ENCODE data around the gene PHLDB3. TPM values are rescaled to one million over a fixed set of nuclear protein-coding genes. Genes with fewer than 3 reads are reported as not detected.
A peak's percentile ranks its signal among the peaks of the same experiment; 100 is the strongest.

Gene PHLDB3
- total and polyA plus RNA-seq, 7 experiments from 2014 or later, result 4.5 to 98.8 (median 37.8) TPM

DNA sequence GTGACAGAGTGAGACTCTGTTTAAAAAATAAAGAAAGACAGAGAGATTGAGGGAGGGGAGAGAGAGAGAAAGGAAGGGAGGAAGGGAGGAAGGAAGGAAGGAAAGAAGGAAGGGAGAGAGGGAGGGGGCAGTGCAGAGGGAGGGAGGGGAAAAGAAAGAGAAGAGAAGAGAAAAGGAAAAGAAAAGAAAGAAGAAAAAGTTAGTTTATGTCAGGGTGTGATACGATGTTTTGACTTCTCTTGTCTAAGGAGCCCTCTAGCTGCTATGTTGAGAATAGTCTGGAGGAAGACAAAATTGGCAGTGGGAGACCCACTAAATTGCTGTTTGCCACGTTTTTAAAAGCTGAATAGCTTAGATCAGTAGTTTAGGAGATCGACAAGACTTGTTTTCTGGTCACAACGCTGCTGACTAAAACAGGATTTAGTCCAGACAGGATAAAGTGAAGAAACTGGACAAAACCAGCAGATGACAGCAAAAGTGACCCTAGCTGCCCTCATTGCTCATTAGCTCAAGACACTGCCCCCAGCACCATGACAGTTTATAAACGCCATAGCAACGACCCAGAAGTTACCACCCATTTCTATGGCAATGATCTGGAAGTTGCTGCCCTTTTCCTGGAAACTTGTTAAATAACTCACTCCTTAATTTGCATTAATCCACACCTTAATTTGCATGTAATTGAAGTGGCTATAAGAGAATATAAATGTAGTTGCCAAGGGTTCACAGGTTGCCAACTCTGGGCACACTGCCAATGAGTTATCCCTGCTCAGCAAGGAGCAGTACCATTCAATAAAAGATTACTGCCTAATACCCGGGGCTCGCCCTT lies 78.8 kb downstream of the PHLDB3 start:
- Mint-ChIP-seq H3K27me3 (peaks cover 0 to 16% (median 0%) of the 10 kb centered on the region in 5 donors), H3K4me1 (peaks cover 5 to 24% (median 14%) of the 10 kb centered on the region in 7 donors), H3K27ac (peak overlapping the region in 3 of 9 donors; percentile 22 to 51 (median 32)), H3K9me3 (no peaks in the 10 kb centered on the region), H3K36me3 (no peaks in the 10 kb centered on the region), H3K4me3 (peak overlapping the region in 2 of 10 donors; percentile 4 to 34)
- ATAC-seq, result no peak
- no peak overlapping the region for H3K4me3 ChIP-seq (ENCODE audit: low read length)
- H3K4me1 ChIP-seq (ENCODE audit: control insufficient read depth in 2 of 2, insufficient read depth in 2 of 2, low read length in 2 of 2), result no peaks in the 10 kb centered on the region
- no peaks in the 10 kb centered on the region for H3K36me3 ChIP-seq (ENCODE audit: control insufficient read depth in 2 of 3, insufficient read depth in 3 of 3, low read length in 3 of 3)
- CTCF ChIA-PET, result interaction anchor here (0.6 to 1.6 kb wide), 3 partner anchors 21 to 1268 kb away, joined by 3 to 10 read pairs (median 6); no protein-coding TSS in a partner anchor
- no peak overlapping the region for H3K27ac ChIP-seq (ENCODE audit: low read depth, low read length)
- intact Hi-C loops (cut with micrococcal nuclease), result no loop called here
- DNase-seq, result no peak
- no peaks in the 10 kb centered on the region for H3K27me3 ChIP-seq (ENCODE audit: control insufficient read depth in 2 of 2, insufficient read depth in 2 of 2, low read length in 2 of 2)
- POLR2A ChIA-PET, result interaction anchor here (0.6 to 1.2 kb wide), 3 partner anchors 13 to 52 kb away, joined by 3 to 4 read pairs (median 3); no protein-coding TSS in a partner anchor
- H3K9me3 ChIP-seq (ENCODE audit: control insufficient read depth in 2 of 3, low read length in 3 of 3), result no peaks in the 10 kb centered on the region

Other genes with a start within 250 kb of the PHLDB3 start
- under 1 TPM in 1 of 5 experiments, not detected in 4; 0.34 TPM for gene PSG9, start 235.2 kb downstream of the PHLDB3 start, total RNA-seq
- not detected for gene PSG9, start 235.2 kb downstream of the PHLDB3 start, polyA plus RNA-seq
- gene CD177, start 151.1 kb downstream of the PHLDB3 start, total RNA-seq, result not detected
- gene CD177, start 151.1 kb downstream of the PHLDB3 start, polyA plus RNA-seq, result not detected
- 1 to 10 TPM in 1 of 5 experiments, not detected in 4; 1.1 TPM for gene TEX101, start 89.9 kb downstream of the PHLDB3 start, total RNA-seq
- not detected for gene TEX101, start 89.9 kb downstream of the PHLDB3 start, polyA plus RNA-seq
- 10 to 100 TPM in 1 of 5 experiments, 1 to 10 TPM in 4; 1.1 to 30.6 (median 6.1) TPM for gene LYPD3, start 39.1 kb downstream of the PHLDB3 start, total RNA-seq
- 1 to 10 TPM; 6.5 to 9.1 TPM for gene LYPD3, start 39.1 kb downstream of the PHLDB3 start, polyA plus RNA-seq
- 10 to 100 TPM; 20.3 to 58.6 (median 23.9) TPM for gene ETHE1, start 22.5 kb upstream of the PHLDB3 start, total RNA-seq
- 10 to 100 TPM; 58.0 to 59.3 TPM for gene ETHE1, start 22.5 kb upstream of the PHLDB3 start, polyA plus RNA-seq
- gene ZNF575, start 28.4 kb upstream of the PHLDB3 start, total RNA-seq, result 10 to 100 TPM in 2 of 5 experiments, 1 to 10 TPM in 3; 4.5 to 10.7 (median 5.6) TPM
- 1 to 10 TPM; 2.7 to 3.5 TPM for gene ZNF575, start 28.4 kb upstream of the PHLDB3 start, polyA plus RNA-seq
- gene XRCC1, start 70.8 kb upstream of the PHLDB3 start, total RNA-seq, result 10 to 100 TPM; 32.0 to 36.1 (median 35.4) TPM
- gene XRCC1, start 70.8 kb upstream of the PHLDB3 start, polyA plus RNA-seq, result 10 to 100 TPM; 27.2 to 34.8 TPM
- gene PINLYP, start 71.1 kb upstream of the PHLDB3 start, total RNA-seq, result 1 to 10 TPM in 2 of 5 experiments, under 1 TPM in 3; 0.27 to 5.8 (median 0.59) TPM
- under 1 TPM in 1 of 2 donors, not detected in 1; 0.49 TPM for gene PINLYP, start 71.1 kb upstream of the PHLDB3 start, polyA plus RNA-seq
- 10 to 100 TPM; 13.5 to 43.8 (median 18.9) TPM for gene IRGQ, start 91.4 kb upstream of the PHLDB3 start, total RNA-seq
- gene IRGQ, start 91.4 kb upstream of the PHLDB3 start, polyA plus RNA-seq, result 1 to 10 TPM in 1 of 2 donors, under 1 TPM in 1; 0.32 to 1.1 TPM
- gene ZNF576, start 91.8 kb upstream of the PHLDB3 start, total RNA-seq, result 10 to 100 TPM in 4 of 5 experiments, 1 to 10 TPM in 1; 9.4 to 20.6 (median 19.5) TPM
- gene ZNF576, start 91.8 kb upstream of the PHLDB3 start, polyA plus RNA-seq, result 10 to 100 TPM in 1 of 2 donors, 1 to 10 TPM in 1; 8.6 to 15.7 TPM
- gene SRRM5, start 107.3 kb upstream of the PHLDB3 start, total RNA-seq, result 1 to 10 TPM in 3 of 5 experiments, under 1 TPM in 2; 0.56 to 1.7 (median 1.1) TPM
- 1 to 10 TPM in 1 of 2 donors, under 1 TPM in 1; 0.97 to 1.3 TPM for gene SRRM5, start 107.3 kb upstream of the PHLDB3 start, polyA plus RNA-seq
- 10 to 100 TPM; 21.7 to 29.1 (median 25.9) TPM for gene ZNF428, start 114.9 kb upstream of the PHLDB3 start, total RNA-seq
- gene ZNF428, start 114.9 kb upstream of the PHLDB3 start, polyA plus RNA-seq, result 10 to 100 TPM; 13.1 to 16.1 TPM
- under 1 TPM; 0.35 to 0.97 (median 0.51) TPM for gene CADM4, start 135.1 kb upstream of the PHLDB3 start, total RNA-seq
- gene CADM4, start 135.1 kb upstream of the PHLDB3 start, polyA plus RNA-seq, result 1 to 10 TPM in 1 of 2 donors, under 1 TPM in 1; 0.34 to 2.0 TPM
- gene PLAUR, start 165.4 kb upstream of the PHLDB3 start, total RNA-seq, result 100 to 1,000 TPM in 1 of 5 experiments, 10 to 100 TPM in 2, 1 to 10 TPM in 2; 3.2 to 358 (median 14.4) TPM
- gene PLAUR, start 165.4 kb upstream of the PHLDB3 start, polyA plus RNA-seq, result 1 to 10 TPM in 1 of 2 donors, under 1 TPM in 1; 0.77 to 3.2 TPM
- gene IRGC, start 211.3 kb upstream of the PHLDB3 start, total RNA-seq, result not detected
- not detected for gene IRGC, start 211.3 kb upstream of the PHLDB3 start, polyA plus RNA-seq